ENCODE data around the gene HECTD2.
"Not testable (repeated sequence)": the region's sequence is repeated elsewhere in the genome, so short reads cannot be mapped to it uniquely, and the experiment has no call there.

HECTD2 gene

GRCh38 chr10:91409869-91410637 is at the start of gene HECTD2:
Gene HECTD2 (plus strand): TSS chr10:91410344. CDS start chr10:91410439, 95 bp downstream.
- peak; percentile 84 for DNase-seq

- DNase-seq = no peak
These were observed 49.7 kb upstream of the HECTD2 start for GRCh38 chr10:91360461-91360860.

- not testable (repeated sequence) for DNase-seq
These were observed 44.6 kb upstream of the HECTD2 start for GRCh38 chr10:91365519-91365918.

GRCh38 chr10:91366704-91367103 is 43.4 kb upstream of the HECTD2 start:
- DNase-seq = no peak

GRCh38 chr10:91367127-91367531 is 43.0 kb upstream of the HECTD2 start:
- no peak for DNase-seq

- DNase-seq = no peak
These were observed 42.6 kb upstream of the HECTD2 start for GRCh38 chr10:91367558-91367957.

GRCh38 chr10:91369978-91370589 is 40.1 kb upstream of the HECTD2 start:
- not testable (repeated sequence) for DNase-seq

- DNase-seq = no peak
These were observed 36.1 kb upstream of the HECTD2 start for GRCh38 chr10:91374052-91374451.

- DNase-seq = no peak
These were observed 32.1 kb upstream of the HECTD2 start for GRCh38 chr10:91378061-91378460.

GRCh38 chr10:91380873-91381256 is 29.3 kb upstream of the HECTD2 start:
- no peak for DNase-seq

- DNase-seq = no peak
These were observed 28.8 kb upstream of the HECTD2 start for GRCh38 chr10:91381257-91381891.

- DNase-seq = no peak
These were observed 24.6 kb upstream of the HECTD2 start for GRCh38 chr10:91385306-91386085.

- peak; percentile 75 for DNase-seq
These were observed 20.3 kb upstream of the HECTD2 start for GRCh38 chr10:91389636-91390512.

GRCh38 chr10:91390513-91390825 is 19.7 kb upstream of the HECTD2 start:
- DNase-seq = not testable (repeated sequence)

- DNase-seq = no peak
These were observed 18.2 kb upstream of the HECTD2 start for GRCh38 chr10:91391920-91392319.

- DNase-seq = no peak
These were observed 3.8 kb upstream of the HECTD2 start for GRCh38 chr10:91406322-91406721.

GRCh38 chr10:91409069-91409868 is 875 bp upstream of the HECTD2 start:
- DNase-seq = peak; percentile 50

GRCh38 chr10:91410638-91411371 is 661 bp downstream of the HECTD2 start:
- DNase-seq = peak; percentile 29

GRCh38 chr10:91411621-91412020 is 1.5 kb downstream of the HECTD2 start:
- no peak for DNase-seq

GRCh38 chr10:91412354-91413087 is 2.4 kb downstream of the HECTD2 start:
- no peak for DNase-seq
